NCI-H1105 (cell line): ENCODE measurements around the gene PCSK6.

Experiments used
- DNase-seq: peaks from one replicate; lab custom pipeline; 2025; lab: John Stamatoyannopoulos, UW

Gene PCSK6

DNA sequence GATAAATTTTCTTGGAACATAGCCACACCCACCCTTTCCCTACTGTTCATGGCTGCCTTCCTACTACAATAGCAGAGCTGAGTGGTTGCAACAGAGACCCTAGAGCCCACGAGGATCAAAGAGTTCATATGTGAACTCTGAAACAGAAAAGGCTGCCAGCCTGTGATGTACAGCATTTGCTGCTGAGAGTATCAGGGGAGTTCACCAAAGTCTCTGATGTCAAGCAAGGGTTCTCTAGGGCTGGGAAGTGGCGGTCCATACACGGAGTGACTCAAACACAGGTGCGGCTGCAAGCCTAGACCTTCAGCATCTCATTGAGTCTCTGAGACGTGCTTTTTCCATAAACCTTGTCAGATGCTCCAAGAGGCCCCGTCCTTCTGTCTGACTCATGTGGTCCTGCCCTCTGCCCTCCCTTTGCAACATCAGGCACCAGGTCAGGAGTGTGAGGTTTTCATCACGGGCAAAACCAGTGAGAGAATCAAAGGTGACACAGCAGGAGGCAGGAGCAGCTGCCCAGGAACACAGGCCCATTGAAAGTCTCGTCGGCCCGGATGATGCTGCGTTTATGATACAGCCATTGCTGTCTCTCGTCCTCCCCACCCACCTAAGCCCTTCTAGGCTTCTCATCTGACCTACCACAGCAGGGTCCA lies 42.9 kb downstream of the PCSK6 start:
- DNase-seq: no peak

DNA sequence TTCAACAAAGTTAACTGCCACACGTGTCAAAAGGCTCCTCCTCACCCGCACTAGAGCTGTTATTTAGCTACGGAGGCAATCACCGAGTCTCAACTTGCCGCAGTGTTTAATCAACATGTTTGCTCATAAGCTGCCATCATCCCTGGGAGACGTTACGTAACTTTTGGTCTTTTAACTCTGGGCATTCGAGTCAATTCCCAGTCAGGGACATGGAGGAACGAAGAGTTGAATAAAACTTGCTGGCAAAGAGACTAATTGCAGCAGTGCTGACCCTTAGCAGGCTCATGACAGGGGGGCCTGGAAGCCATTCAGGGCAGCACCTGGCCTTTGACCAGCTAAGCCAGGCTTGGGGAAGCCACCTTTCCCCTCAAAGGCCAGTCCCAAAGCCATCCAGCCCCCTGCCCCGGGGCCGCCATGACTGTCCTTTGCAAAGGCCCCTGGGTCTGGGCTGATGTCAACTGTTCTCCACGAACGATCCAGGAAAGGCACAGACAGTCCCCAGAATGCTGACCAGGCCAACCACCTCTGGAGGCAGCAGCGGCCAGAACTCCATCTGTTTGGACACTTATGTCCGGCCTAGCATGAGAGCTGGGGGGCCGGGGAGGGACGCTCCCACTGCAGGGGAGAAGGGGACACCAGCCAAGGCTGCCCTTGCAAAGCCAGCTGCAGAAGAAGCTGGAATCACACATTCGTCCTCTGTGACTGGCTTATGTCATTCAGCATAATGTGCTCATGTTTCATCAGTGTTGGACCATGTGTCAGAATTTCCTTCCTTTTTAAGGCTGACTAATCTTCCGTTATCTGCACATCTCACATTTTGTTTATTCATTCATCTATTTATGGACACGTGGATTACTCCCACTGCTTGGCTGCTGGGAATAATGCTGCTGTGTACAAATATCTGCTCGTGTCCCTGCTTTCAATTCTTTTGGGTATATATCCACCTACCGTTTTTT lies 43.7 kb downstream of the PCSK6 start:
- DNase-seq: no peak

GRCh38 chr15:101444807-101445508 lies 44.5 kb downstream of the PCSK6 start:
- no peak for DNase-seq

DNA sequence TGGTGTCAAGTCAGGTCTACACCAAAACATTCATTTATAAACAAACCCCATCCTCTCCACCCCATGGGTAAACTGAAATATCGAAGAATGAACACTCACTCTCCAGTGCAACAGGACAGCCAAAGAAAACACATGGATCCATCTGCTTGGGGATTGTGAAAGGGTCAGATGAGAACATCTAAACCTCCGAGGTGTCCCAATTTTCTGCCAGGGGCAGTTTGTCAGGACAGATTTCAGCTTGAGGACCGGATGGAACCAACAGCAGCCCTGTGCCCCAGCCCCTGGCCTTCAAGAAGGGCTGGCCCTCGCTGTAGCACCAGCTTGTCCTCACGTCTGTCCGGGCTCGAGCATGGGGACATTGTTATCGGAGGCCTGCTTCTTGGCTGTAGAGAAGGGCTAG lies 45.5 kb downstream of the PCSK6 start:
- no peak for DNase-seq

DNA sequence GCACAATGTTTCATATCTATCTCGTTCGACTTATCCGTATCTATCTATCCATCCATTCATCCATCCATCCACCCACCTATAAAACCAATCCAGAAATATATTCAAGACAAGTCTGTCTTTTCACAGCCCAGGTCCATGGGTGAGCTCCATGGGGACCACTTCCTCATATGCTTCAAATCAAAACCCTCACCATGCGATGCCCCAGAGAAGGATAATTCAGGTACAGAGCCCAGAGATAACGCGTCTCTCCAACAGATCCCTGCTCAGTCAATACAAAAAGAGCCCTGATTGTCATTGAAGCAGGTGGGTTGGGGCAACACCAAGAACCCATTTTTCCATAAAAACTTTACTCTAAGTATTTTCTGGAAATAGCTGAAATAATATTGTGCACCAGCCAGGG lies 47.2 kb downstream of the PCSK6 start:
- no peak for DNase-seq

DNA sequence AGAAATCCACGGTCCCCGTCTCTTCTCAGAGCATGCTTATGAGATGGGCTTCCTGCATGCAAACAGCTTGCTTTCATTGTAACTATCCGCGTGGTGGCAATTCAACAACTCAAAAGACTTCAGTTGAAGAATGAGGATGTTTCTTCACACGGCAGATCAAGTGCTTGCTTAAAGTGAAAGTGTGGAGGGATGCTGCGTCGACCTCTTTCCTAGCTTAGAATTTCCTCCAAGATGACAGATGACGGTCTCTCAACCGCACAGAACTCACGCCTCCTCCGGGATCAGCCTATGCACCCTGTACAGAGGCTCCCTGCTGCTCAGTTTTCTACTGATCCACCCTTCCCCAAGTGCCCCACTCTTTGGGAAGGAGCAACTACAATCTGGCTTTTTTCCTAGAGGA lies 47.8 kb downstream of the PCSK6 start:
- DNase-seq: no peak

GRCh38 chr15:101440846-101441590 lies 48.5 kb downstream of the PCSK6 start:
- DNase-seq: no peak

GRCh38 chr15:101439920-101440319 lies 49.6 kb downstream of the PCSK6 start:
- DNase-seq: no peak

GRCh38 chr15:101439285-101439919 lies 50.1 kb downstream of the PCSK6 start:
- no peak for DNase-seq

- no peak for DNase-seq
These were observed 50.8 kb downstream of the PCSK6 start for GRCh38 chr15:101438482-101439284.

DNA sequence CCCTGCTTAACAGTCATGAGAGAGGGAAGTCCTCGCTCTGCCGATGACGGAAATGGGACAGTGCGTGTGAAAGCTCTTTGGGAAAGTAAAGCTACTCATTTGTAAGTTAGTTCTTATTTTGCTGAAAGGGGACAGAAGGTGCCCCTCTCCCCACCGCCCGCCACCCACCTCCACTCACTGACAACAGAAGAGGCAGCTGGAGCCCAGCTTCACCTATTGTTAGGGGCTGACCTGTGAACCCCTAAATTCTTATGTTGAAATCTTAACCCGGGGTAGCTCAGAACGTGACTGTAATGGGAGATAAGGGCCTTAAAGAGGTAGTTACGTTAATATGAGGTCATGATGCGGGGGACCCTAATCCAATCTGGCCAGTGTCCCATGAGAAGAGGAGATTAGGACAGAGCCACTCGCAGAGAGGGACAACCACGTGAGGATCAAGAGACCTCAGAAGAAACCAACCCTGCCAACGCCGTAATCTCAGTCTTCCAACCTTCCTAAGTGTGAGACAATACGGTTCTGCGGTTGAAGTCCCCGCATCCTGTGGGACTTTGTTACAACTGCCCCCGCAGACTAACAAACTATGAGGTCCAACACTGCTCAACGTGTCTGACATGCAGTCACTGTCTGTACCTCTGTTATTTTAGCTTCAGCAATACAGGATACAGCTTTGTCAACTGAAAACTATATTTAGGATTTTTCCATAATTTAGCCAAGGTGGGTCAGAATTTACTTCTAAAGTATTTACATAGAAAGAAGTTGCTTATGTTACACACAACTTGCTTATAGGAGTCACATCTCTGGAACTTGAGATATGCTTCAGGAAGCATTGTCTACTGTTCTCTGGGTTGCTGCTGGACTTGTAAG lies 51.7 kb downstream of the PCSK6 start:
- no peak for DNase-seq

GRCh38 chr15:101437209-101437608 lies 52.3 kb downstream of the PCSK6 start:
- DNase-seq: no peak

GRCh38 chr15:101436526-101436925 lies 53.0 kb downstream of the PCSK6 start:
- DNase-seq: no peak

- no peak for DNase-seq
These were observed 53.7 kb downstream of the PCSK6 start for GRCh38 chr15:101435761-101436160.

DNA sequence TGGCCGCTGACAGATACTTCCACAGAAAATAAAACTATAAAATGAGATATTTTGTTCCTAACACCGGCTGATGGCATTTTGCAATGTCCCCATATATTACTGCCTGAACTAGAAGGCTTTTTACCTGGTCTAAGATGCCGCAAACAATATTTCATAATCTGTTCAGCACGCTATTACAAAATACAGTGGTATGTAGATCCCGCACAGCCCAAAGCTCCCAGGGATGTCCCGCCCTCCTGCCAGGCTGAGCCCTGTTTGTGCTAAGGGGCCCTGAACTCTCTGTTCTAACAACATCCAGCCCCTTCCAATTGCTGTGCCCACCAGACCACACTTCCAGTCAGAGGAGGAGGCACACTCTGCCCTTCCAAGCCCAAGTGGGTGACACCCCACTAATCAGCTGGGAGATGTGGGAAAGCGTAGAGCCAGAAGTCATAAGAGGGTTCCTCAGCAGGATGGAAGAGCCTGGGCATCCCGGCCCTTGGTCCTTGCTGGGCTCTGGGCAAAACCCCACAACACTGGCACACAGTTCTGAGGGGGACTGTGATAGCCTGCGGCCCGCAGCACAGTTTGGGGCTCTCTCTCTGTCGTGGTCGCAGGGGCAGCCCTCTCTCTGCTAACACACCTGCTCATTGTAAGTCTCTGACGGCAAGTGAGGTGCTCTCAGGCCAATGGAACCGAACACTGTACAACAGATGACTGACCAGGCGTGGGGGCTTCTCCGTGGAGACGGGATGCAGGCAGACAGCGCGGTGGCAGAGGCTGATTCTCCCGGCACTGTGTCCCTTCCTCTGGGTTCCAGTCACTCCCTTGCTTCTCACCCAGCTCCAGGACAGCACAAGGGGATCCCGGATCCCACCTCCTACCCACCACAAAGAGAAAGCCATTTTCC lies 55.2 kb downstream of the PCSK6 start:
- DNase-seq: no peak

- DNase-seq: no peak
These were observed 56.1 kb downstream of the PCSK6 start for GRCh38 chr15:101433396-101433795.

- no peak for DNase-seq
These were observed 56.5 kb downstream of the PCSK6 start for GRCh38 chr15:101432982-101433381.

DNA sequence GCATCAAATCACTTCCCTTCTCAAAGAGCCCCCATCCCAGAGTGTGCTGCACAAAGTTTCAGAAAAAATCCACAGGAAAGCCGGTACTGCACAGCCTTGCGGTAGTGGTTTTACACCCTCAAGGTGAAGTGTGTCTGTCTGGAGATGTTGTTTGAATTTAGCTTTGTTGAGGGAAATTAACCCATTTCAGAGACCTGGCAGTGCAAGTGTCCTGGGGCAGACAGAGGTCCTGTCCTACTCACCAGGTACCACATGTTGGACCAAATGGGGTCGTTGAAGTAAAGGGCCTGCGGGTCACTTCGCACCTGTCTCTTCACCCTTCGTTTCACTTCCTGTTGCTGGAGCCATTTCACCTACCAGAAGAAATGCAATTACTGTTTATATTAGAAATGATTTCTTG lies 57.8 kb downstream of the PCSK6 start:
- DNase-seq: no peak

DNA sequence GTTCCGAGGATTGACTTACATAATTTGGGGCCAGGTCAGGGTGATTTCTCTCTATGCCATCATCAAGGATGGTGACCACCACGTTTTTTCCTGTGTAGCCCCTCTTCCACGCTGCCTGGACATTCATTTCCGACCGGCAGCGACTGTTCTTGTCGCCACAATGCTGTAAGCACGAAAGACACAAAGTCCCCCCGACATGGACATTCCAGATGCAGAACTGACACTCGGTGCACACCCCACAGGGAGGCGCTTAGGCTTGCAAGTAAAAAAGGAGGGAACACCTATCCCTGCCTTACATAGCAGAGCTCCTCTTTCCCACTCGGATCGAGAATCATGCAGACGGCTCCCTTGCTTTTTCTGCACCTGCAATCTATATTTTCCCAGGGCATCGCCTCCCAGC lies 58.2 kb downstream of the PCSK6 start:
- no peak for DNase-seq
